GM19395 (cell line): ENCODE results near the gene RSRC1.
"Not testable (repeated sequence)": the region's sequence is repeated elsewhere in the genome, so short reads cannot be mapped to it uniquely, and the experiment has no call there.

Experiments used
- ATAC-seq: cut with Tn5 transposase; IDR thresholded peaks from one replicate; pipeline ENCODE4 v1.9.1; 2021; ENCODE audit warnings: mild to moderate bottlenecking, moderate library complexity; ENCODE audit not compliant: unreplicated experiment

The RSRC1 gene

GRCh38 chr3:158451405-158452055, 341.6 kb downstream of the RSRC1 start:
- no peak for ATAC-seq

GRCh38 chr3:158452334-158452733, 342.4 kb downstream of the RSRC1 start:
- ATAC-seq: no peak

GRCh38 chr3:158453004-158453403, 343.1 kb downstream of the RSRC1 start:
- no peak for ATAC-seq

DNA sequence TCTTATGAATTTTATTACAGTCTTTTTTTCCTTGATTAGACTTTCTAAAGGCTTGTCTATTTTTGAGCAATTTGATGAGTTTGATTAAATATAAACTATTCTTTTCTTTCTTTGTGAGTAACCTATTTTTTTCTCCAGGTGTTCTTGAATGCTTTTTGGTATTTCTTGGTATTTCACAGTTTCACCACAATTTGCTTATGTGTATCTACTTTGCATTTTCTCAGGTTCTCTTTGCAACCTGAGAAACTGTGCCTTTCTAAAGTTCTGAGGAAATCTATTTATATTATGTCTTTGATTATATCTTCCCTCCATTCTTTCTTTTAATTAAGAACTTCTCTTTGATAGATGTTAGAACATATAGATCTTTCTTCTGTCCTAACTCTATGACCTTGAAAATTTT, 344.0 kb downstream of the RSRC1 start:
- no peak for ATAC-seq

- no peak for ATAC-seq
These were observed 345.5 kb downstream of the RSRC1 start for GRCh38 chr3:158455406-158455805.

- ATAC-seq: no peak
These were observed 346.2 kb downstream of the RSRC1 start for GRCh38 chr3:158456114-158456513.

- no peak for ATAC-seq
These were observed 348.6 kb downstream of the RSRC1 start for GRCh38 chr3:158458464-158458863.

- ATAC-seq: no peak
These were observed 351.0 kb downstream of the RSRC1 start for GRCh38 chr3:158460926-158461325.

GRCh38 chr3:158463556-158463955, 353.7 kb downstream of the RSRC1 start:
- no peak for ATAC-seq

DNA sequence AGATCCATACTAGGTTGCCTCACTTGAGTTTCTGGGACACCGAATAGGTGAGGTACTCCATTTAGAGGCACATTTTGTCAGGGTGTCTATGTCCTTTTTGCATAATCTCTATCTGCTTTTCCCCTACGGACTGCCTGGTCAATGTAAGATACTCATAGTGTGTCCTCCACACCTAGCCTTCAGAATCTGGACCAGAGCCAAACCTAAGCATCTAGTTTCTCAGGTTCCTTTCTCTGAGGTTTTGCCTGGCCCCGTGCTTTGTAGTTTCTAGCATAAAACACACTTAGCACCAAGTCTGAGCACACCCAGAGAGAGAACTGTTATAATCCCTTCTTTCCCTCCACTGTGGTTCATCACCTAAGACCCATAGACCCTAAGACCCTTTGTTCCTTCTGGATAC, 355.2 kb downstream of the RSRC1 start:
- peak; percentile 83 for ATAC-seq

- ATAC-seq: no peak
These were observed 361.2 kb downstream of the RSRC1 start for GRCh38 chr3:158470944-158471638.

GRCh38 chr3:158471639-158472294, 361.9 kb downstream of the RSRC1 start:
- ATAC-seq: no peak

GRCh38 chr3:158479051-158479450, 369.2 kb downstream of the RSRC1 start:
- ATAC-seq: no peak

- ATAC-seq: no peak
These were observed 373.9 kb downstream of the RSRC1 start for GRCh38 chr3:158483701-158484235.

DNA sequence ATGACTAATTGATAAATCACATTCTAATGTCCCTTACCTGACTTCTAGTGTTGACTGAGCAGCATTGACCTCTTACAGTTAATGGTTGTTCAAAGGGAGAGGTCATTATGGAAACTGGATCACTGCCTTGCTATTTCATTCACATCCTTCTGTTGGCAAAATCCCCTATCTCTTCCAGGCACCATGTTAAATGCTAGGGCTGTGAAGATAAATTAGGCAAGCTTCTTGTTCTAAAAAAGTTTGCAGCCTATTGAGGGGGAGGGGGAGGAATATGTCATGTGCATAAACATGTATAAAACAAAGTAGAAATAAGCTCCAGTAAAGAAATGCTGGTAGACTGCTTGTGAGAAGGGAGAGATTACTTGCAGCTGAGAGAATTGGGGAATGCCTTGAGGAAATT, 376.3 kb downstream of the RSRC1 start:
- no peak for ATAC-seq

DNA sequence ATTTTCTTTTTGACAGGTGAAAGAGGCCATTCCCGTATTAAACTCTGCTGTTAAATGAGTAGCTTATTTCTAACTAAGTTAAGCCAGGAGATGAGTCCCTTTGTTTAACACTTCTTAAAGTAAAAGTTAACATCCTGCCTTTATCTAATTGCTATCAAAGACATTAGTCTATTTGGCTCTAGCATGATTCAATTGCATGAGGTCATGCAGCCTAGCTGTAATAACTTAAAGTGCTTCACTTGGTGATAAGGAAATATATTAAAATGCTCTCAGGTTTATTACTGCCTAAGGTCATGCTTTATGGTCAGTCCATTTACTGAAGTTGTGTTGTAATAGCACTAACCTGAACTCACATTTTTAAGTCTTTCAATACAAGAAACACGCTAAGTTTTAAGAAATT, 378.8 kb downstream of the RSRC1 start:
- no peak for ATAC-seq

GRCh38 chr3:158489181-158489580, 379.3 kb downstream of the RSRC1 start:
- no peak for ATAC-seq

GRCh38 chr3:158491968-158492367, 382.1 kb downstream of the RSRC1 start:
- no peak for ATAC-seq

DNA sequence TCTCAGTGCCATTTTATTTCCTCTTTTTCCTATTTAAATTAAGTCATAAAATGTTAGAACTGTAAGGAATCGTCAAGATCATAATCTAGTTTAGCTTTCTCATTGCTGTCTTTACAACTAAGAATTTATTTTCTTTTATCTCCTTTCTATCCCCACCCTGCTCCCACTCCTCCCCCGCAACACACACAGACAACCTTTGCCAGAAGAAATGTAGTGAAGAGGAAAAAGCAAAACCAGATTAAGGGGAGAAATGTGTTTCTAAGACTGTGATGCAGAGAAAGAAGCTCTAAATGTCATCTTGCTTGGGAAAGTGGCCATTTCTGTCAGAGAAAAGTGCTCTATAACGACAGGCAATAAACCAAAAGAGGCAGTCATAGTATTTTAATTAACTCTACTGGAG, 382.8 kb downstream of the RSRC1 start:
- ATAC-seq: no peak

DNA sequence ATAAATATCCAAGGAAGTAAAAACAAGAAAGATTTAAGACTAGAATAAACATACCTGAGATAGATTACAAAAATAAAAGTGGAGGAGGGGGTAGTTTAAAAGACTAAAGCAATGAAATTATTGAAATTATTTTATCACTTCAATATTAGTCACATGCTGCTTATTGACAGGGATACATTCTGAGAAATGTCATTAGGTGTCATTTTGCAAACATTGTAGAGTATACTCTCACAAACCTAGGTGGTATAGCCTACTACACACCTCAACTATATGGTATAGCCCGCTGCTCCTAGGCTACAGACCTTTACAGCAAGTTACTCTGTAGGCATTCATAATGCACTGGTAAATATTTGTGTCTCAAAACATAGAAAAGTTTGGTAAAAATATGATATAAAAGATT, 384.0 kb downstream of the RSRC1 start:
- no peak for ATAC-seq

- ATAC-seq: no peak
These were observed 384.8 kb downstream of the RSRC1 start for GRCh38 chr3:158494673-158495072.

DNA sequence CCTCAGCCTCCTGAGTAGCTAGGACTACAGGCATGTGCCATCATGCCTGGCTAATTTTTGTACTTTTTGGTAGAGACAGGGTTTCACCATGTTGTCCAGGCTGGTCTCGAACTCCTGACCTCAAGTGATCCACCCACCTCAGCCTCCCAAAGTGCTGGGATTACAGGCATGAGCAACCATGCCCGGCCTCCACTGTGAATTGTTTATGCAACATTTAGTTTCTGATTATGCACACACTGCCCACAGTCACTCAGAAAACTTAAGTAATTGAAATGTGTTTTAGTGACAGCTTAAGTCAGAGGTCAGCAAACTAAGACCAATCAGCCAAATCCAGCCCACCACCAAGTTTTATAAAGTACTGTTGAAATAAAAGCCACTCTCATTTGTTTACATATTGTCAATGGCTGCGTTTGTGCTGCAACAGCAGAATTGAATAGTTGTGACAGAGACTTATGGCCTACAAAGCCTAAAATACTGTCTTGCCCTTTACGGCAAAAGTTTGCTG, 385.6 kb downstream of the RSRC1 start:
- ATAC-seq: not testable (repeated sequence)
